D341Med (cell line): ENCODE results near the gene RARB.

Source experiments
- DNase-seq: peaks from one replicate; pipeline ENCODE4 v3.0.0; 2012; ENCODE audit warnings: low spot score

RARB gene

DNA sequence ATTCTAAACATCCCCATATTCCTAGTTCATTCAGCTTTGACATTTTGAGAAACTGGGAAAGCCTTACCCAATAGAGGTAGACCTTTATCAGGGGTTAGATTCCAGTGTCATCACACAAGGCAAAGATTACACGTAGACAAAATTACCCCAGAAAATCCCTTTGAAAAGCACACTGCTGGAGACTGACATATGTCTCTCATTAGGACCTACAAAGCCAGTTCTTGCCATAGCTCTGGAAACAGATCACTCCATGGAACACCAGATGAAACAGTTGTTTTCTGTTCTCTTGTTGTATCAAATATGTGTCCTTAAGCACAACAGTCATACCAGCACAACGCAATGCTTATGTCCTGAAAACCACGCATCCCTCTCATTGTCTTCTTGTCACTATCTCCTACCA, 44.7 kb downstream of the RARB start:
- DNase-seq, result no peak

DNA sequence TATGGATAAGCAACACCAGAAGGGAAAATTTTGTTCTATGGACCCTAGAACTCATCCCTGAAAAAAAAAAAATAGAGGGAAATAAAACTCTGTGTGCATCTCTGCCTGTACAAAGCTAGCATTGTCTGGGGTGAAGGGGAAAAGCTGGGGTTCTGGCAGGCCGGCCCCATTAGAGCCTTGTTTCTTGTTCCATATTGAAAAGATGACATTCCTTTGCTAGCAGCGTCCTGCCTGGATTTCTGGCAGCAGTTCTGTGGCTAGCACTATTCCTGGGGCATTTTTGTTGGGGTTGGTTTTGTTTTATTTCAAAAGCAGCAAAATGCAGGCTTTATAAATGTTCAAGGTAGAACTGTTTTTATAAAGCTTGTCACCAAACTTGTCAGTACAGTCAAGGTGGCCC, 45.2 kb downstream of the RARB start:
- DNase-seq, result no peak

DNA sequence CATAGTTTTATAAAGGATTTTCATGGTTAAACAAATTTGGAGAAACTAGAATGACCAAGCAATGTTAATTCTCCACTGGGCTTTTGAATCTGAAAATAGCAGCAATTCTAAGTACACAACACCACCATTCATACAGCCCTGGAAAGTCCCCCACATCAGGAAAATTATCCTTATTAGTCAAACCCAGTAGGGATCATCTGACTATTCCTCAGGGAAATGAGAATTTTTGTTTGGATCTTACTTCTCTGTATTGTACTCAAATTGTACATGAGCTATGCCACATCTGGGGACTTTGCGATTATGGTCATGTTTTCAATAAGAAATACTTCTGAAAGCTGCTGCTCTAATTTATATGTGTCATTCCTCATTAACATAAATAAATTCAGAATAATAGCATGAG, 46.0 kb downstream of the RARB start:
- DNase-seq, result no peak

DNA sequence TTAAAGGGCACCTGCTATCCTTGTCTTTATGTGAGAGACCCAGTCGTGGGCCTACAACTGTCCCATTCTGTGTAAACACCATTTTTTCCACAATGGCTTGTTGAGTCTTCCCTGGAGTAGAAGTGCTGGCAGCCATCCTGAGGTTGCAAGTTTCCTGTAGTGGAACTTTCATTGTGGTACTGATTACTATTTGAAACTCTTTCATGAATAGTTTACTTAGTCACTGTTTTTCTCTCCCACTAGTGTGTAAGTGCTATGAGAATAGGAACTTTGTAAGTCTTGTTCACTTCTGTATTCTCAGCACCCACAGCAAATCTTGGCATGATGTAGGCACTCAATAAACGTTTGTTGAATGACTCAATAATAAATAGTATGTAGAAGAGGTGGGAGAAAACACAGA, 48.6 kb downstream of the RARB start:
- DNase-seq, result no peak

DNA sequence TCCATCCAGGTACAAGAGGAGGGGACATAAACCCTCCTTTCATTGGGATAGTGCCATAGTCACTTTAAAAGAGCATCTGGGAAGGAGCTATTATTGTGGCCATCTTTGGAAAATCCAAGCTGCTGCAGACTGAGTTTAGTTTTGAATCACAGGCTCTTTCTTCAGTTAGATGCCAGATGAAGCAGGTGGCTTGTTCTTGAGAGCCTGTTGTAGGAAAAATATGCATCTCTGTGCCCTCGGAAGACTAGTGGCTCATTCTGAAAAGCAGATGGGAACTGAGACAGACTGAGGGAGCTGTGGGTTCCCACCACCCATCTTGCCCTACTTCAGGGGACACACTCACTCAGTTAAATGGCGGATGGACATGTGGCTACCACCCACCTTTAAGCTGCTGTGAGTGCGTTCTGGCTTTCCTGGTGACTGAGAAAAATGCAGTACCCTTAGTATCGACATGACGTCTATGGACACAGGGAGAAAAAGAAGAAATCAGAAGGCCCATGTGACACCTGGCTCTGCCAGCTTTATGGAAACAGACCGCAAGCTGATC, 50.2 kb downstream of the RARB start:
- DNase-seq, result no peak

DNA sequence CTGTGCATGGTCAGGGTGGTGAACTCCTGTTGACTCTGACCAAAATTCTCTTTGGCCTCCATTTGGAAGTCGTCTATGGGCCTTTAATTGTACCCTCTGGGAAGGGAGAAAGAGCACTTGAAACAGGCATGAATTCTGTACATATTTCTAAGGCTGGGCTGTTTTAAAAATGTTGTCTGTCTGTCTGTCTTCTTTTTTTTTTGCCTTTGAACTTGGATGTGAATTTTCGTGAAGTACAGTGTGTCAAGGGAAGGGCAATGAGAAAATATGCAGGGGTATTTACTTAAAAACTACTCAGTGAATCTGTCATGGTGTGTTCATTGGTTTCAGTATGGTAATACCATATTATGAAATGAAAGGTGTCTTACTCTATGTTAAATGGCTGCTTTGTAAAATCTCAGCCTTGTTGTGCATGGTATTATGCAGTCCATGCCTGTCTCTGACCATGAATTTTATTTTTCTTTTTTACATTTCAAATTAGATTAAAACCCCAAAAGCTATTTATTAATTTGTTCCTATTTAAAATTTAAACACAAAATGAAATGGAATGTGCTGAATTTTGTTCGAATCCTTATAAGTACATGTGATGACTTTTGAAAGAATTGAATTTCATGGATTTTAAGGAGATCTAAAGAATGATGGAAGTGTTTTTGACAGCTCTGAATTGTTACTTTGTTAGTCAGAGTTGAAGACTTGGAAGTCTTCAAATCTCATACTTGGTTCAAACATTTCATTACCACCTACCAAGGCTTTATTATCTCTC, 51.1 kb downstream of the RARB start:
- DNase-seq, result no peak

DNA sequence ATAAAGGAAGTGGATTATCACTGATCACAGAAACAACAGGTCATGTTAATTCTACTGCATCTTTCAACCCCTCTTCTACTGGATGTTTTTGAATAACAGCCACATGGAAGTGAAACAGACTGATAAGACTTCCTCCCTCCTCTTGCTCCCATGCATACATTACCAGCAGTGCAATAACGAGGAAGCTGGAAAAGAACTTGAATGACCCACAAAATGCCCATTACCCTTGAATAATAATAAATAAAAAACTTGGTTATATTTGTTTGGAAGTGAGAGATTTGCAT, 51.6 kb downstream of the RARB start:
- DNase-seq, result no peak

DNA sequence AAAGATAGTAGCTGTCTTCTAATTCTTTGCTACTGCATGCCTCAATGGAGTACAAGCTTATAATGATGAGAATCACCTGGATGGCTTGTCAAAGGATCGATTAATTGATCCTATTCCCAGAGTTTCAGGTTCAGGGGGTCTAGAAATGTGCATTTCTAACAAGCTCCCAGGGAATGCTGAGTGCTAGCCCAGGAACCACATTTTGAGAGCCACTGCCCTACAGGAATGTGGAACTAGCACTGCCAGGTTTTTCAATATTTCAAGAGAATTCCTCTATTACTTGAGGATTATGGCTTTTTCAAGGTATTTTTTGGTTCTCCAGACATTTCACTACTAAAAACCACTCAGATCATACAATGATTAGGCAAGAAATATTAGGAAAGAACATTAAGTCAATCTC, 52.7 kb downstream of the RARB start:
- no peak for DNase-seq

DNA sequence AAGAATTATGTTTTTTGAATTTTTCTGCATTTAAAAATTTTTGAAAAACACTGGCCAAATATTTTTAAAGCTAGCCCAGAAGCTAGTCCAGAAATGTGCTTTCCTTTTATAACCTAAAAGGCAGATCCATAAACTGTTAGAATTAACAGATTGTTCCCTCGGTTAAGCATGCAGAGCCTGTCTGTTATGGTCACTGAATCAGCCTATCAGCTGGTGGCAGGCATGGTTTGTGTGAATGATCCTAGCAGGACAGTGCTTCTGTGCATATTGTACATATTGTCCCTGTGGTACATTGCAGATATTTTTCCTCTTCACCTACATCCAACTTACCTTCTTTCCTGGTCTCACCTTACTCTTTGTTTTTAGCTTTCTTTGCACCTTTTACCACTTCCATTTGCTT, 53.3 kb downstream of the RARB start:
- DNase-seq, result no peak

DNA sequence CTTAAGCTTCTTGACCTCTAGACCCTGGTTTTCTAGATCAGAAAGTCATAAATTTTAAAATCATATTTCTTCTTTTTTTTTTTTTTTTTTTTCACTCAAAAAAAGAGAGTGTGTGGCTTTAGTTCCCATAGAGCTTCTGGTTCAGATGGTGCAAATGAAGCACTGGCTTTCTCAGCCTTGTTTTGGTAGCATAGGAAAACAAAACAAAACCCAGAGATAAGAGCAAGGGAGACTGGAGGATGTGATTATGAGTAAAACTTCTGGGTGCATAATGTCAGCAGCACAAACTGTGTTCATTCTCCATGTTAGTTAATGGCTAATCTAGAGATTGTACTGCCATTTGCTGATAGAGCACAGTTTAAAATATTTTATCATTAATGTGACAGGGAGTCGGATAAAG, 55.4 kb downstream of the RARB start:
- DNase-seq, result no peak

DNA sequence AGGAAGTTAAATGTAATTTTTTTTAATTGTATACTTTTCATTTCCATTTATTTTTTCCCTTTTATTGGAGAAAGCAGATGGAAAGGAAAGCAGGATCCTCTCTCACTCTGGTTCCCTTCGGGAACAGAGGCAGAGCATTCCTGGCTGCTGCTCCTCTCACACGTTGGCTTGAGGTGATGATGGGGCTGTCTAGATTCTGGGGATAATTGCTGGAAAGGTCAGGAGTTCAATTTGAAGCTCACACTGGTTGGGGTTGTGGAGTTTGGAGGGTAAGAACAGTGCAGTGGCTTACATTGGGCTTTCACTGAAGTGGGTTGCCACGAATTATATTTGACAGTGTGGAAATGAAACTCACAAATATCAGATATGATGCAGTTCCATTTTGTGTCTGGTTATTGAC, 57.6 kb downstream of the RARB start:
- DNase-seq, result no peak

DNA sequence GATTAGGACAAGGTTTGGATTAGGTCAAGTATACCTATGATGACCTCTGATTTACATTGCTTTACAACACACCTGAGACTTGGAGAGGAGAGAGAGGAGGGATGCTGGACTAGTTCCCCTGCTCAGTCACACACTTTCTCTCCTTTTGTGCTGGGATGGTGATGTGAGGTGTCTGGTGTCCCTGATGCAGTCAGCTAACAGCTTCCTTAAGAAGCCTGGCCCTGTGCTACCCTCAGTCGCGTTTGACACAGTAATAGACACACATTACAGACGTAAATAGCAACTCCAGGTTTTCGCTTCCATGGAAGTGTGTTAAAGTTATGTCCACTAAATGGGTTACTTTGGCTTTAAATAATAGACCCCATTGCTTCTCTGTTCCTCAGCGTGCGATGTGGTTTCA, 58.9 kb downstream of the RARB start:
- DNase-seq, result no peak

DNA sequence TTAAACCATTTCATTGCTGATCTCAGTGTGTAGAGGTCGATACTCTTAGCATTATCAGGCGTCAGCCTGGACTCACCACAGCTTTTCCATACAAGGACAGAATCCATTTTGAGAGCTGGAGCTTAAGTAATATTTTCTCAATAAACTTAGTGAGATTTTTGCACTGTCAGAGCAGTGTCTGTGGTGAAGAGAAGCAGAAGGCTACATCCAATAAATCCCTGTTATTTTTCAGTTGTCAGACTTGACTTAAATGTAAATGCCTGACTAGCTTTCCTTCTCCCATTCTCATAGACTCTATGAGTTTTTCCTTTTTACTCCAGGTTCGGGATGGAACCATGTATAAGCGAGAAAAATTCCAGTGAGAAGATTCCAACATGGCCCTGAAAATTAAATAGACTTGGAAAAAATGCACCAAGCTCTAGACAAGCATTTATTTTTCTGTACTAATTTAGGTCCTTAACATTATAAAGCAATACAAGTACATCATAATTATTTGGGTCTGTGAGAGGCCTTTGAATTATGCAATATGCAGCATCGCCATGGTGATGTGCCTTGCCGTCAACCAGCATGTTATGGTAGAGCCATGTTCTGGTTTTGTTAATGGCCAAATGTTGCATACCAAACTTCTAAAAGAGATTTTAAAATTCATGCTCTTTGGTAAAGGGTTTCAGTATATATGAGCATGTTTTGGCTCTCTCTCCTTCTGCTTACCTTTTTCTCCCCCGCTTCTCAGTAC, 62.0 kb downstream of the RARB start:
- no peak for DNase-seq

DNA sequence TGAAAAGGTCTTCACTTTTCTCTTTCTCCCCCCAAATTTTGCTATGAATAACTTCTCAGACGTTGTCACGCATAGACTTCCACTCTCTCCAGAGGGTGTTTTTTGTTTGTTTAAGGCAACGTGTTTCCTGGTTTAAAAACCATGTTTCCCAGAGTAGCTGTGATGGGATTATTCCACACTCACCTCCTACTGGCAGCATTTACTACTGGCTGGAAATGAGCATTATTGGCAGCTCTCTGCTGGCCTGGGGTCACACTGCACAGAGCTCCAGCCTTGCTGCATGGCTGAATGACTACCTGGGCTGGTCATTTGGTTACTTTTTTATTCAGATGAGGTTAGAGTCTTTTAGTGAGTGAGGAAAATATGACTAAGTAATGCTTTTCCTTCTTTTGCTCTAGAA, 65.2 kb downstream of the RARB start:
- no peak for DNase-seq

DNA sequence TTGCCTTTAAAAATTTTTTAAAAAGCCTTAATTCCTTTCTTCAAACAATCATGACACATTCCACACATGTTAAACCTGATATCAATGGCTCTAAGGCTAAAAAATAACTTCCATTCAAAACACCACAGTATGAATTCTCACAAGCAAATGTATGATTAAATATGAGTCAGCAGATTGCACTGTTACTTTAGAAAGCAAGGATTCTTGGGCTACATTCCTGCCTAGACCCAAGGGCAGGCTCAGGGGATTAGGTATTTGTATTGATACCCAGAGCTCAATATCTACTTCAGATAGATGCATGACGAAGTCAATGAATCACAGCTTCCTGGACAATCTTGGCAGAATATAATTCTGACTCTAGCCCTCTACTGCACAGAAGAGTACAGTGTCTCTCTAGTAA, 65.7 kb downstream of the RARB start:
- no peak for DNase-seq

DNA sequence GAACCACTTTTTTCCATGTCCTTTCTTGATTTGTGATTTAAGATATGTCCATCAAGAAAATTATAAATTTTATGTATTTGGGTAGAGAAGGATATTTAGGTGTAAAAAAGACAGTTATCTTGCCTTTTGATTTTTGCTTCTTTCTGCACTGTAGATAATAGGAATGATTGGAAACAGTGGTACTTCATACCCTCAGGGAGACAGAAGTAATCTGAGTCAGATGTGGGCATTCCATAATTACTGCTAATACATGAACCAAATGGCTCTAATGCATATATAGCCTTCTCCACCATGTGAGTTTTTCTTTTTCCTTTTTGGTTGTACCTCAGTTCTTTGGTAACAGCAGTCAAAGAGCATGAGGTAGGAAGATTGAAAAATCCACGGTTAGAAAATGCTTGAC, 67.2 kb downstream of the RARB start:
- no peak for DNase-seq

DNA sequence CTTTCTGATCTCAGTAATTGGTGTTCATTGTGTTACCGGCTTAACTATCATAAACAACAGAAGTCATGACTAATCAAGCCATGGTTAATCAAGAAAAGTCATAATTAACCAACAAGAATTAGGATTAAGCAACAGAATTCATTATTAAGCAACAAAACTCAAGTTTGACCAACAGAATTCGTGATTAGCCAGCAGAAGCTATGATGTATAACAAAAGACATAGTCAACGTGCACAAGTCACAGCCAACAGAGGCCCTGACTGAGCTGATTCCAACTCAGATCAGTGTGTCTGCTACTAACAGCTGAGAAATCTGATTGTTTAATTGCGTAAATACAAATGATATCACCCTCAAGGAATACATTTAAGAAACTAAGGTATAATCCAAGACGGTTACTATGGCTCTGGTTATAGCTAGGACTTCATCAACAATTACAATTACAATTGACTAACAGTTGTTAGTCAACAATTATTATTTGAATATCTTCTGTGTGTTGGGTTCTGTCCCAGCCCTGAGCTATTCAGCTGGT, 67.7 kb downstream of the RARB start:
- DNase-seq, result no peak

DNA sequence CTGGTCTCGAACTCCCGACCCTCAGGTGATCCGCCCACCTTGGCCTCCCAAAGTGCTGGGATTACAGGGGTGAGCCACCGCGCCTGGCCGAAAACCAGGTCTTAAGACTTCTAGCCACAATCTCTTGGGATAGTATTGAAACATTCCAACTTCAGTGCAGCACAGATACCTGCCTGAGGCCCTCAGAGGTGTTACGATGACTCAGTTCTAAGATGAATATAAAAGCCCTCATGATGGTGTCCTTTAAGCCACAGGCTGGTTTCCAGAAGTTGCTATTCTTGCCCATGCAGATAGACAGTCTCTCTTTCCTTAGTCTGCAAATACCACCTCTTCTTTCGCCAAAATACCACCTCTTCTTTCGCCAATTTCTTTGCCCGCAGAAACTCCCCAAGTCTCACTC, 69.0 kb downstream of the RARB start:
- DNase-seq, result no peak

DNA sequence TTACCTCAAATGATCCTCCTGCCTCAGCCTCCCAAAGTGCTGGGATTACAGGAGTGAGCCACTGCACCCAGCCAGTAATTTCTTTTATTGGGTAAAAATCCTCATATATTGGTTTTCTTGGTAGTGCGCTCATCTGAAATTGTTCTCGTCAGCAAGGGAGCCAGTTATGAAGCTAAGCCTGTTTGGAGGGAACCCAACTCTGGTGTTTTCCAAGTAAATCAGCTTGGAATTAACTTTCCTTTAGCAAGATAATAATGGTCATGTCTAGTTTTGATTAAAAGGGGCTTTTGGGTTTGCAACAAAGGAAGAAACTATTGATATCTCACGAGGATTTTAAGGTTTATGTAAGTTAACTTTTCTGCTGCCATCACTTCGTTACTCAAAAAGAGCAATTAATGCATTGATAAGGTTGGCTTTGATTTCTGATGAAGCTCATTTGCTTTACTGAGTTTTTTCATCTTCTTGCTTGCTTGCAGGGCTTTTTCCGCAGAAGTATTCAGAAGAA, 72.7 kb downstream of the RARB start:
- no peak for DNase-seq

DNA sequence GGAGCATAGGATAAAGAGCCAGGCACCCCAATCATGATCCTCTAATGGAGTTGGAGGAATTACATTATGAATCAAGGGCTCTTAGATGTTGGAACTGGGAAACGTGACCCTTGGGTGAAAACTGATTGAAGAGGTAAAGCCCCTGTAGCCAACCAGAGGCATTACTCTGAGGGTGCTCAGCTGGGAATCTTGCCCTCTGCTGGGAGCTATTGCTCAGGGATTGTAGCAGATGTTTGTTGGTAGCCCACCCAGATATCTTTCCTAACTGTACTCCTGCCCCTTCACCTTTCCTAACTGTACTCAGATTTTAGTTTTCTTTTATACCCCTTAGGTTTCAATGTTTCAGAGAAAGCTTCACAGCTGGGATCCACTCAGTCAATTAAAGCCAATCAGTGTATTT, 74.2 kb downstream of the RARB start:
- no peak for DNase-seq

DNA sequence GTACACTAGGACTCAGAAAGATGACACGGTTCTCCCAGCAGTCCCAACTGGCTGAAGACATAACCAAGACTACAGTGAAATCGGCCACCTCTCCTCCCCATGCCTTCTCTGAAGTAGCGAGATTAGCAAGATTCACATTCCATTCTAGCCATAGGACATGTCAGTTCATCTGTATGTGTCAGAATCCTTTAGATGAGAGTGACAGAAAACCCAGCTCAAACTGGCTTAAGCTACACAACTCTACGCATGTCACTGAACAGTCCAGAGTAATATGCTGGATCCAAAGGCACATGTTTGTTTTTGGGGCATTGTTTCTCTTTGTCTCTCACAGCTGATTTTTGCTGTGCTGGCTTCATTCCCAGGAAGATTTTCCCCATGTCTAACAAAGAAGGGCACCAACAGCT, 75.8 kb downstream of the RARB start:
- DNase-seq, result no peak

DNA sequence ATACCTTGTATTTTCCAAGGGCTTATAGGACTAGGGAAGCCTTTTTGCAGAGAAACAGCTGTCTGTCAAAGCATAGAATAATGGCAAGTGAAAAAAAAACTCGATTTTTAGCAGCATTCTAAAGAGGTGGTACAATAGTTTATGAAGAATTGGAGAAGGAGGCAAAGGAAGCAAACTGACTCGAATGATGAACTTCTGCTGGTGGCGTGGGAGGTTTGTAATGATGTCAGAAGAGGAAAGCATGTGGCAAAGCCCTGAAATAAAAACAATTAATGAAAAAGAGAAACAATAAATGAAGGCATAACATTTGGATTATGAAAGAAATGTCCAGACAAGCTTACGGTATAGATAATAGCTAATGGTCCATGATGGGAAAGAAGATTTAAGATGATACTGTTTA, 77.5 kb downstream of the RARB start:
- no peak for DNase-seq

DNA sequence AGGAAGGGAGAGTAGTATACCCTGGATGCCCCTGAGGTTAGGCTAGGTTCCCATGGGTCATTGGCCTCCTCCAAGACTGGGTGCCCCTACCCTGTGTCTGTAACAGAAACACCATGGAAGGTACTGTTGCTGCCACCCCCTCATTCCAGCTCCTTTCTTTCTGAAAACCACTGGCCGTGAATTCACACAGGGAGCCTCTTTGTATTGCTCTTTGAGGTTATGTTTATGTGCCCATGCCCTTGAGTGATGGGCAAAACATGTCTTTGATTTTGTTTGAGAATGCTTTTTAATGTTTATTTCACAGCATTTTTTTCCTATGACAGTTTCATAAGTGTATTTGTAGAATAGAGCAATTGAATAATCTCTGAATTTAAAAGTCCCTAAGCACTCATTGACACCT, 79.7 kb downstream of the RARB start:
- DNase-seq, result no peak

DNA sequence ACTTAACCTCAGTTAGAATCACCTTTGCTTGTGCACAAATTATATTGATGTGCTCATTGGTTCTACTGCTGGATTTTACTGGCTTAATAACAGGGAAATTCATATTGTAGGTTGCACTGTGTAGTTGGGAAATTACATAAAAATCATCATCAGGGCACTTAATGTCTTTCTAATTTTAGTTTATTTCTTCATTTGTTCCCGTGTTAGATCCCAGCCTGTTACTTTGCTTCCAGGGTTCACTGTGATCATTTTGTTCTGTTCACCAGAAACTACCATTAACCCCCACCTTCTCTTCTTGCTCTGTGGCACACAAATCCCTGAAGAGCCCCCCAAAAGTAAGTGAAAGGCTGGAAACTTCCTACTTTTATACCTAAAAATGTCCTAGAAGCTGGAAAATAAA, 80.4 kb downstream of the RARB start:
- no peak for DNase-seq
